T-helper 1 cell (primary cell): ENCODE data around the gene KRTAP10-5.
"Not testable (repeated sequence)": the region's sequence is repeated elsewhere in the genome, so short reads cannot be mapped to it uniquely, and the experiment has no call there.

ENCODE experiments used
- DNase-seq, 5 donors: peaks; one replicate each; pipeline ENCODE4 v3.0.0-alpha.2; 2012 to 2020

Gene KRTAP10-5

DNA sequence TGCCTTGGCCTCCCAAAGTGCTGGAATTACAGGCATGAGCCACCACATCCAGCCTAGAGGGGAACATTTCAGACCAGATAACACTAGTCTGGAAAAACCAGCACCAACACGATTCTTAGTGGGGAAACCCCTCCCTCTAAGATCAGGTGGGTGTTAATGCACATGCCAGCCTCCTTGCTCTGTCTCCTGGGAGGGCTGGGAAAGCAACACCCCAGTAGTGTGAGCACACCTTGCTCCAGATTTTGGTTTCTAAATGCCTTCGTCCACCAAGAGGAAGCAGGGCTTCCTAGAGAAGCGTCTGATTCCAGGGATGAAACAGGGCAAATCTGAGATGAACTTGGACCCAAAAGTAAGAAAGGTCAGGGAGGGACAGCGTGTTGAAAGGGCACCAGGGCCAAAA, 9.1 kb downstream of the KRTAP10-5 start:
- DNase-seq = no peak

DNA sequence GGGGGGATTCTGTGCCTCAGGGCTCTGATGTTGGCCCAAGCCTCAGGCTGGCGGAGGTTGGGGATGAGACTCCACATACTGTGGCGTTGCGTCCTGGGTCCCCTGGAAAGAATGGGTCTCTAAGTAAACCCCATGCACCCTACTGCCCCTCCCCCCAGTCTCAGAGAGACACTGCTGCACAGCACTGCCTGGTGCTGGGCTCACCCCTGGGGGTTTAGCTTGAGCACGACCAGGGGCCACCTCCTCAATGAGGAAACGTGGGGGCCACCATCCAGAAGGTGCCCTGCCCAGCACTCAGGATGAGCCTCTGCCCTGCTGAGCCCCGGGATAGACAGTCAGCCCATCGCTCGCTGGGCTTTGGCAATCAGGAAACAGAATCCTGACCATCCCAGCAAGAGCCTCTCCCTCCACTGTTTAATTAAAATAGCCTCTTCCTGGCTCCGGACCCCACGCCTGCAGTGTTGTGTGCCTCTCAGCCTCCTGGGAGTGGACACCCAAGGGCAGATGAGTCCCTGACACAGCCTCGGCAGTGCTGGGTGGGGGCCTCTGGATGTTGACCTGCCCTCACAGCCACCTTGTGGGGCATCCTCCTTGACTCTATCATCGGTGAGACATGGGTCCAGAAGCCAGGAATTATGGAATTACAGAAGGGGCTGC, 10.4 kb downstream of the KRTAP10-5 start:
- no peak for DNase-seq

DNA sequence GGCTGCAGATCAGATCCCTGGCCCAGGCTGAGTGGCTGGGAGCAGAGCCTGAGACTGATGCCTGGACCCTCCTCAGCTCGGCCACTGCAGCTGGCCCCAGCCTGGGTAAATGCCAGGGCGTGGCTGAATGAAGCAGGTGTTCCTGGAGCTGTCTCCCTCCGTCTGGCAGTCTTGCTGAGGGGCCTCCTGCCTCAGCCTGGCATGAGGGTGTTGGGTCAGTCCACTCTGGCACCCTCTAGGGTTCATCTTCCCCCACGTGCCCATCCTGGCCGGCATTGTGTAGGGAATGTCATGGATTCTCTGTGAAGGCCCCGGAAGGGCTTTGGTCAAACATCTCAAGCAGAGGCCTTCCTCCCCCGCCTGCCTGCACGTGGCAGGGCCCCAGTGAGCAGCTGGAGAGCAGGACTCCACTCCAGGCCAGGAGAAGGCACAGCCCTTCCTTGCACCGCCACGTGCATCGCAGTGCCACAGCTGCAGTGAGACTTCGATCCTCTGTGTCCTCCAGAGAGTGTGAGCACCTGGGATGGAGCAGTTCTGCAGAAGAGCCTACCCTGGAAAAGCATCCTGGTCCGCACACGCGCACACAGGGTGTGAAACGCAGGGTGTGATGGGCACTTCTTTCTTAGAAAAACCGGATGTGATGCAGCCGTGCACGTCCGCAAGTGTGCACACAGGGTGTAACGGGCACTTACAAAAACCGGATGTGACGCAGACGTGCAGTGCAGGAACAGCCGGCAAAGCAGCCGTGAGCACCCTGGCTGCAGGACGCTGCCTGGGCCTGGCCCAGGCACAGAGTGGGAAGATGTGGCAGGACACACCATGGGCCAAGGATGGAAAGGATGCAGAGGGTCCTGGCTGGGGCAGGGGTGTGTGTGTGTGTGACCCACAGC, 11.5 kb downstream of the KRTAP10-5 start:
- peak in 1 of 5 donors; percentile 10 for DNase-seq

DNA sequence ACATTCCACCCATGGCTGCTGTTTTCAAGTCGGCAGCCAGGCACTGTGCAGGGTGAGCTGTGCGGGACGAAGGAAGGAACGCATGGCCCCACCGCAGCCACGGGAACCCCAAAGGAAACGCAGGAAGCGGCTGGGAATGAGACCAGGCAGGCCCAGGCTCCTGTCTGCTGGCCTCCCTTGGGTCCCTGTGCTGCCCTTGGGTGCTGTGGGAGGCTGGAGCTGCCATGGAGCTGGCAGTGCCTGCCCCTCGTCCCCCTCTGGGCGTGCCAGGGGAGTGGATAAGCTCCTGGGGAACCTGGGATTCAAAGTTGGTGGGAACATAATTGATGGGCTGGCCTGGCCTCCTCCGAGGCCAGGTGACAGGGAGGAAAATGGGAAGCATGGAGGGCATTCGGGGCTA, 12.1 kb downstream of the KRTAP10-5 start:
- DNase-seq = no peak

DNA sequence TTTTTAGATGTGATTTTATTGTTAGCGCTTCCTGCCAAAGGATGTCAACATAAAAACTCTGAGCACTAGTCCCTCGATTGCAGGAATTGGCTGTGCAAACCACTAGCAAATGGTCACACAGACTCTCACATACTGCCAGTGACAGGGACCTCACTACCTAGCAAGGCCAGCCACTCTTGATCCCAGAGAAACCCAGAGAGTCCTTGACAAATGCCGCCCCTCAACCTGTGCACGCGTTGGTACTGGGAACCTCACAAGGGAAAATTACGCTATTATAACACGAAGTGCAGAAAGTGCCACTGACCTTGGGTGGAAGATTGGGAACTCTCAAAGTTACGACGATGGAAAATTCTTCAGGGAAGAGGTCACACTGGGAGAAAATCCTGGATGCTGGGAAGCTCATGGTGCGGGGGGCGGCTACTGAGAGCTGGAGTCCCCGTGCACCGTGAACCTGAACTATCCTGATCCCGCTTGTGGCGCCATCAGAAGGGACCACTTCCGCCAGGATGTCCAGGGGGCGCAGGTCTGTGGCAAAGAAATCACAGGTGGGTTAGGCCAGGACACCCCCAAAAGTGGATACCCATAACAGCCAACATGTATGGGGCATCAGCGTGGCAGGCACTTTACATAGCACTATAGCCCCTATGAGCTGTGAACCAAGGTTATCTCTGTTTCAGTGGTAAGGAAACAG, 12.8 kb downstream of the KRTAP10-5 start:
- DNase-seq = no peak

DNA sequence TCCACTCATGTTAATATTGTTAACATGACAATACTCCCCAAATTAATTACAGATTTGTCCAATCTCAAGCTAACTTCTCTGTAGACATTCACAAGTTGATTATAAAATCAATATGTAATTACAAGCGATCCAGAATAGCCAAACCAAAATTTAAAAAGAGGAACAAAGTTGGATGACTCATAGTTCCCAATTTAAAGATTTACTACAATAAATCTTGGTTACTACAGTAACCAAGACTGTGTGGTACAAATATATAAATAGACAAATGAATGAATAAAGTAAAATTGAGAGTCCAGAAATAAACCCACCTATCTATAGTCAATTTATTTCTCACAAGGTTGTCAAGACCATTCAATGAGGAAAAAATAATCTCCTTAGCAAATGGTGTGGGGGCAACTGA, 14.0 kb downstream of the KRTAP10-5 start:
- no peak for DNase-seq

DNA sequence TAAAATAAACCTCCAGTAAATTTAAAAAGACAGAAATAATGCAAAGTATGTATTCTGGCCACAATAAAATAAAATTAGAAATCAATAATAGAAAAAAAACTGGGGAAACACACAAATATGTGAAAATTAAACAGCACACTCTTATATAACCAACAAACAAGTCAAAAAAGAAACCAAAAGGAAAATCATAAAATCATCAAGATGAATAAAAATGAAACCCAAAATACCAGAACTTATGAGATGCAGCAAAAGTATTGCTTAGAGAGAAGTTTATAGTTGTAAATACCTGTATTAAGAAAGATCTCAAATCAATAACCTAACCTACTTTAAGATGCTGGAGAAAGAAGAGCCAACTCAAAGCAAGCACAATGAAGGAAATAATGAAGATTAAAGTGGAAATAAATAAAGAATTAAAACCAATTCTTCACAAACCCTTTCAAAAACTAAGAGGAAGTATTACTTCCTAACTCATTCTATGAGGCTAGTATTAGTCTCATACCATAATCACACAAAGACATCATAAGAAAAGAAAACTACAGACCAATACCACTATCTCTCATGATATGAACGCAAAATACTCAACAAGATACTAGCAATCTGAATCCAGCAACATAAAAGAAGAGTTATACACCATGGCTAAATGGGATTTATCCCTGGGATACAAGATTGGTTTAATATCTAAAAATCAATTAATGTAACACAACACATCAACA, 15.4 kb downstream of the KRTAP10-5 start:
- DNase-seq = peak in 1 of 5 donors; percentile 7

DNA sequence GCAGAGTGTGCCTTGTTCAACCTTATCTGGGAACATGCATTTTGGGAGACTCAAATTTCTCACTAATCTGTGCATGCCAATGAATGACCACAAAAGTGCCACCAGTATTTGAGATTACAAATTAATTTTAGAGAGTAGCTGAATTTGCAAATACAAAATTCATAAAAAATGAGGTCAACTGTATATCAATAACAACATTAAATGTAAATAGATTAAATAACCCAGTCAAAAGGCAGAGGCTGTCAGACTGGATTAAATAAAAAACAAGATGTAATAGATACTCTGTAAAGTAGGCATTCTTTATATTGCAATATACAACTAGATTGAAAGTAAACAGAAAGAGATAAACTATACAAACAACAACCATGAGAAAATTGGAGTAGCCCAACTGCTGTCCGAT, 16.3 kb downstream of the KRTAP10-5 start:
- no peak for DNase-seq

DNA sequence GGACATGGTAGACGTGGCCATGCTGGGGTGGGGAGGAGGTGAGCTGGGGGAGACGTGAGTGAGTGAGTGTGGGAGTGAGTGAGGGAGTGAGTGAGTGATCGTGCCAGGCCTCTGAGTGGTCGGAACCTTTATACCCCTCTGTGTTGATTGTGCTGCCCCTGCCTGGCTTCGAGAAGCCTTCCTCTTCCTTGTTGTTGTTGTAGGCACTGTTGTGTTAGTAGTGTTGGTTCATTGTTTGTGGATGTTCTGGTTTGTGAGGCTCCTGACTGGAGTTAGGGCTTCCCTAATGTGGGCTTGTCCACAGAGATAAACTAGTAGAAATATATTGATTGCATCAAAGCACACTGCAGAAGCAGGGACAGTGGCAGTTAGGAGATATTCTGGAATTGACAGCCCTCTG, 21.7 kb downstream of the KRTAP10-5 start, which contains the start of gene KRTAP10-3:
KRTAP10-3 (minus strand) TSS at position 101 of the 400 bp plus-strand sequence; CDS start at position 21, 80 bp downstream.
- no peak for DNase-seq

DNA sequence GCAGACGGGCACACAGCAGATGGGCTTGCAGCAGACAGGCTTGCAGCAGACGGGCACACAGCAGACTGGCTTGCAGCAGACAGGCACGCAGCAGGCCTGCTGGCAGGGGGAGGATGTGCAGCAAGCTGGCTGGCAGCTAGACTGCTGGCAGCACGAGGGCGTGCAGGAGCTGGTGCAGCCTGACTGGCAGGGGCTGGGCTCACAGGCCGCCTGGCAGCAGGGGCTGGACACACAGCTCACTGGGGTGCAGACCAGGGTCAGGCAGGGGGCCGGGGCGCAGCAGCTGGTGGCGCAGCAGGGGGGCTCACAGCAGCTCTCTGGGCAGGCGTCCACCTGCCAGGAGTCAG, 22.1 kb downstream of the KRTAP10-5 start:
- DNase-seq = not testable (repeated sequence)

DNA sequence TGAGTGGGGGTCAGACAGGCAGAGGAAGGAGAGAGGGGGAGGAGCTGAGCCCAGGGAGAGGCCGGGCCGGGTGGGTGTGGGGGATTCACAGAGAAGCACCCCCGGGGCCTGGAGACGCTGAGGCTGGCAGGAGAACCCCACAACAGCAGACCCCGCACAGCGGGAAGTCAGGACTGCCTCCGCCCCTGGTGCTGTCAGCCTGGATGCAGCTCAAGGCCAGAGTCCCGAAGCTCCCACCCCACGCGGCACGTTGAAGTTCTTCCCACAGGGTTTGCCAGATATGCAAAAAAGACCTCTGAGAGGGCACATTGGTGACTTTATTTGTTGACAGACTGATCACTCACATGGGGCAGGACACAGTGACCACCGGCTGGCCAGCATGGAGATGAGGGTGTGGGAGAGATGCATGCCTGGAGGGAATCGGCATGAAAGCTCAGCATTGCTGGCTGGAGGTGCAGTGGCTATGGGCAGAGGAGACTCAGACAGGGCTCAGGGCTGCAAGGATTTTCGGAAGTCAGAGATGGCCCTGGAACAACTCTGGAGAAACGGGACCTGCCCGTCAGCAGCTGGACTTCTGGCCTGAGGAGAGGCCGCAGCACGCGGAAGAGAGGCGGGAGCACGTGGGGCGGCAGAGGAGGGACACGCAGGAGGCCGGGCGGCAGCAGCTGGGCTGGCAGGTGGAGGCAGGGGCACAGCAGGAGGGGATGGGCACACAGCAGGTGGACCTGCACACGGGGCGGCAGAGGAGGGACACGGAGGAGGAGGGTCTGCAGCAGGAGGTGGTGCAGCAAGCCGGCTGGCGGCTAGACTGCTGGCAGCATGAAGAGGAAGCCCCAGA, 22.7 kb downstream of the KRTAP10-5 start:
- no peak for DNase-seq

DNA sequence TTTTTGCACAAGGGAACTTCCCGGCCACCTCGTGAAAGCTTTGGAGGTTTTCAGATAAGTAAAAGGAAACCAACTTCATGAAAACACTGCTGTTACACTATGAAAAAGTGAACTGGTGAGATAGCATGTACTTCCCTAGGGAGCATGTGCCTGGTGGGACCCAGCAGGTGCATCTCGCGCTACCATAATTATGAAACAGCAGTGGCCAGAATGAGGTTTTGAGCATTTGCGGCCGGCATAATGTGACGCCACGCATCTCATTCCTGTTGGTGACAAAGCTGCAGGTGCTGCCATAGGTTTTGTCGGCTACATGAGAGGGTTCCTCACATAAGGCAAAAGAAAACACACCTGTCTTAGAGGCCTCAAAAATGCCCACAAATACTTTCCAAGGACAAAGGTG, 23.5 kb downstream of the KRTAP10-5 start:
- no peak for DNase-seq

DNA sequence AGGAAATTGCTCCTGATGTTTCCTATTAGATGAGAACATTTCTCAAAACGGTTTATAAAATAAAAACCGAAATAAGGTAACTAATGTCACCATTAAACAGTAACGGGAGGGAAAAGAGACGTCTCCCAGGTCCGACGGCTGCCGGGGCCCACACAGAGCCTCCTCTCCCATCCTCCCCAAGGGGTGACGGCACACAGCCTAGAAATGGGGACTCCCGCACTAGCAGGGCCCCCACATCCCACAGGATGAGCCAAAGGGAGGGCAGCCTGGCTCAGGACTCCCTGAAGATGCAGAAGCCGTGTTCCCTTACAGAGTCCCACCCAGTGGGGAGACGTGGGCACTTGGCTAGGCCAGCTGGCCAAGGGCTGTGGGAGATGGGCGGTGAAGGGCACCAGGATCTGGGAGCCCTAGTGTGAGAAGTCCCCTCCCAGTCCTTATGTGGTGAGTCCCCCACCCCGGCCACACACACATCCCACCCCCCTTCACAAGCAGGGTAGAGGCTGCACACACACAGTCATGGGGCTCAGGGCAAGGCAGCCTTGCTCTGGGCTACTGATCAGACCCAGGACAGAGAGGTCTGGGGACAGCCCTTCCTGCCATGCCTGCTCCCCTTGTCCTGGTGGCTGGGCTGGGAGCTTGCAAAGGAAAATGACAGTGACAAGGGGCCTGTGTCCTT, 25.1 kb downstream of the KRTAP10-5 start:
- DNase-seq = peak in 1 of 5 donors; percentile 3

DNA sequence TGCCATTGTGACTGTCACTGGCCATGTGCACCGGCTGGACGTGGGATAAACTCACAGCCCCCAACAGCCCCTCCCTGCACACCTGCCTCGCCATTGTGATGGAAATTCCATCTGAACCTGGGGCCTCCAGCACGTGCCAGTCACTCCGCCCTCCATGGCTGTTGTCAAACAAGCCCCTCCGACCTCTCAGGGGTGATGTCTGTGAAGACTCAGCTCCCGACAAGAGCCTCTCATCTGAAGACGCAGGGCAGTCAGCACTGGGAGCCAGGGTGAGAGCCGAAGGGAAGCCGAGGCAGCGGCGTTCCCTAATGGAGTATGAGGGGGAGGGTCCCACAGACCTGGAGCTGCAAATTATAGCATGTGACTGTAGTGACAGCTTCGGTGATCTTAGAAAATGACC, 27.7 kb downstream of the KRTAP10-5 start:
- no peak for DNase-seq

DNA sequence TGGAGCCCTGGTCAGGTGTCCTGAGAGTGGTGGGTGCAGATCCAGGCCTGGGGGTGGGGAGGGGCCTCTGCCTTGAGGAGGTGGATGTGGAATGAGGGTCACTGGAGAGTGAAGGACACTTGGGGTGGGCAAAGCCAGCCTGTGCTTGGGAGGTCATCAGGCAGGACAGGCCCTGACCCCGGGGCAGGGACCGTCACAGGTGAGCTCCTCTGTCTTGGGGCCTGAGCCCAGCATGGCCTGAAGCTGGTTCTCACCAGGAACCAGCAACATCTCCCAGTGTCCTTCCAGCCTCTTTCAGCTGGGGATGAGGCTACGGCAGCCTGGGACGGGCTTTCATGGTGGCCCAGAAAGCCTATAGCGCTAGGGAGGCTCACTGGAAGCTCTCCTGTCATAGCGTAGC, 28.3 kb downstream of the KRTAP10-5 start:
- DNase-seq = no peak

DNA sequence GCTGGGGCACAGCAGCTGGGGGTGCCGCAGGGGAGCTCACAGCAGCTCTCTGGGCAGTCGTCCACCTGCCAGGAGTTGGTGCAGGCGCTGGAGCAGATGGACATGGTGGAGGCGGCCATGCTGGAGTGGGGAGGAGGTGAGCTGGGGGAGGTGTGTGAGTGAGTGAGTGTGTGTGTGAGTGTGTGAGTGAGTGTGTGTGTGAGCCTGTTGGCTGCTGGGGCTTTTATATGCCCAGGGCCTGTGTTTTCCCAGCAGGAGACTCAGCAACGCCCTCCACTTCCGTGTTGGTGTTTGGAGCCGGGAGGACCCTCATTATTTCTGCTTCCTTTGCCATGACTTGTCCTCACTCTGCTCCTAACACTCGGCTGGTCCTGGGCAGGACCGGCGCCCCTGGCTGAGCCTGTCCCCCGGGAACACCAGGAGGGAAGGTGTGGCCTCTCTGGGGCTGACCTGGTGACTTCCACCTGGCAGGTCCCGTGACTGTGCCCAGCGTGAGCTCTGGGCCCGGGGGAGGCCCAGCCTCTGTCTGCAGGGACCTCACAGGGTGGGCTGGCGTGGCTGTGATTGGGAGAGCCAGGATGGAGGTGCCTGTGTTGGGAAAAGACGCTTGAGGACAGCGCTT, 29.0 kb downstream of the KRTAP10-5 start, which contains the start of gene KRTAP10-2:
KRTAP10-2 (minus strand) TSS at position 166 of the 622 bp plus-strand sequence; CDS start at position 119, 47 bp downstream.
- peak in 1 of 5 donors; percentile 4 for DNase-seq

DNA sequence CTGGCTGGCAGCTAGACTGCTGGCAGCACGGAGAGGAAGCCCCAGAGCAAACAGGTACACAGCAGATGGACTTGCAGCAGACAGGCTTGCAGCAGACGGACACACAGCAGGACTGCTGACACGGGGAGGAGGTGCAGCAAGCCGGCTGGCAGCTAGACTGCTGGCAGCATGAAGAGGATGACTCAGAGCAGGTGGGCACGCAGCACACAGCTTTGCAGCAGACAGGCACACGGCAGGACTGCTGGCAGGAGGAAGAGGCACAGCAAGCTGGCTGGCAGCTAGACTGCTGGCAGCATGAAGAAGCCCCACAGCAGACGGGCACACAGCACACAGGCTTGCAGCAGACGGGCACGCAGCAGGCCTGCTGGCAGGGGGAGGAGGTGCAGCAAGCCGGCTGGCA, 29.6 kb downstream of the KRTAP10-5 start:
- no peak for DNase-seq

DNA sequence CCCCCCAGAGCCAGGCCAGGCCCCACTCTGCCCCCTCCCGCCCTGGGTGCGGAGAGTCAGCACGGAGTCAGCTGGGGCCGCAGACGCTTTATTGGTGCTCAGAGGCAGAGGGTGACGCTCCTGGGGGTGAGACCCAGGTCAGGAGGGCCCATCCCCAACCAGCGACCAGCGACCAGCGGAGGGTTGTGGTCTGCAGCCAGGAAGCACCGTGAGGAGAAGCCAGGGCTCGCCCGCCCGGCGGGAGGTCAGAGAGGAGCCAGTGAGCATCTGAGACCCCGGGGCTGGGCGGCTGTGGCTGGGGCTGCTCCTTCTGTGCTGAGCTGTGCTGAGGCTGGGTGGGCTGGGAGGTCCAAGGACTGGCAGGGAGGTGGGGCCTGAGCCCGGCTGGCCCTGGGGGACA, 30.1 kb downstream of the KRTAP10-5 start:
- DNase-seq = peak in 1 of 5 donors; percentile 12

DNA sequence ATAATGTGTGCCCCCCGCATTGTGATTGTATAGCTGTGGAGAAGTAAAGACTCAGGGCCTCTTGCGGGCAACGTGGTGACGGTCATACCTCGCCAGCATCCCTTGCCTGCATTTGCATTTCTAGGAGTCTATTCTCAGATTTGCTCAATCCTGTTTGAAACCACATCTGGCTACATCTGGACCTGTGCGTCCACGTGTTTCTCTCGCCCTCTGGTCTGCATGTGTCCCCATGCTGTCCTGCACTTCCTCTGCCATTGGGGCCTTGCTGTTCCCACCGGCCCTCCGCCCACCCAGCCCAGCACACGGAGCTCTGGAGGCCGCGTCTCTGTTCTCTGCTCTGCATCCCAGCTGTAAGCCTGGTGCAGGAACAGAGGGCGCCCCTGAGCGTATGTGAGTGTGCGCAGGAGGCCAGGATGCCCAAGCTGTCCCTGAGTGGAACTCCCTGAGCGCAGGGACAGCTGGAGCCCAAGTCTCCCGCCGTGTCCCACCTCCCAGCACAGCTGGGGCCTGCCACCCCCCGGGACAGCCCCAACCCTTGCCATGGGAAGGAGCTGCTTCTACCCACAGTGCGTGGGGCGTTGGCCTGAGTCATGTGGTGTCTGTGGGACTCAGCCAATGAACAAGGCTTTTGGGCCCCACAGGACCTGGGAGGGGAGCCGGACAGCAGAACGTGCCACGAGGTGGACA, 30.7 kb downstream of the KRTAP10-5 start:
- no peak for DNase-seq

DNA sequence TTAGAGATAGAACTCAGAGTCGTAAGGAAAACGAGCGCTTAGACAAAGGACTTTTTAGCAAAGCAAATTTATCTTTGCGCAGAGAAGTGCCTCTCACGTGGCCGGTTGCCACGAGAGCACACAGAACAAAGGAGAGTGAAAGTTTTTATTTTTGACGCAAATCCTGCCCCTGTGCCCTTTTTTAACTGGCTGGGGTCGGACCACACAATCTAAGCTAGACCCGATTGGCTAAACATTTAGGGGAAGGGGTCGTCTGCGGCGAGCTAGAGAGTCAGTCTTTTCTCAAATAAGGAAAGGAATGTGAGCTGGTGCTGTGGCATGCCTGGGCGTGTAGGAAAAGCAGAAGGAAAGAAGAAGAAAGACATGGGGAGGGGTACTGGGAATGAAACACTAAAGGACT, 31.5 kb downstream of the KRTAP10-5 start:
- DNase-seq = no peak
